Tongue (tissue), 2 donors: ENCODE results near the gene TGFB1. TPM values are rescaled to one million over a fixed set of nuclear protein-coding genes. Genes with fewer than 3 reads are reported as not detected.
"Not testable (repeated sequence)": the region's sequence is repeated elsewhere in the genome, so short reads cannot be mapped to it uniquely, and the experiment has no call there.

Experiments used
- DNase-seq: peaks from one replicate; pipeline ENCODE4 v3.0.0-alpha.2; 2015
- total RNA-seq: library from RNA; depleted of rRNA; stranded (reverse); fragments of >200 nt; gene quantifications from one replicate; pipeline ENCODE4 v1.2.3, GENCODE V29; 2014

Gene TGFB1
- 12.2 TPM for total RNA-seq

- peak; percentile 79 for DNase-seq
Measured at GRCh38 chr19:41353466-41354342, at the start of gene TGFB1. TSS of gene TGFB1 (minus strand) at chr19:41353922. CDS start at chr19:41353044, 878 bp downstream.

- no peak for DNase-seq
Measured at GRCh38 chr19:41402010-41402409, 48.3 kb upstream of the TGFB1 start.

GRCh38 chr19:41401483-41401882 is 47.8 kb upstream of the TGFB1 start:
- no peak for DNase-seq

- DNase-seq = no peak
Measured at GRCh38 chr19:41399525-41399924, 45.8 kb upstream of the TGFB1 start.

GRCh38 chr19:41399091-41399490 is 45.4 kb upstream of the TGFB1 start:
- no peak for DNase-seq

GRCh38 chr19:41398598-41398997 is 44.9 kb upstream of the TGFB1 start:
- no peak for DNase-seq

GRCh38 chr19:41398050-41398418 is 44.3 kb upstream of the TGFB1 start:
- no peak for DNase-seq

GRCh38 chr19:41397086-41398049 is 43.6 kb upstream of the TGFB1 start, which contains the start of the genes BCKDHA and EXOSC5:
TSS of gene BCKDHA (plus strand) at chr19:41397818. CDS start at chr19:41397828, 10 bp downstream.
TSS of gene EXOSC5 (minus strand) at chr19:41397359. CDS start at chr19:41397328, 31 bp downstream.
- peak; percentile 100 for DNase-seq

GRCh38 chr19:41395355-41395754 is 41.6 kb upstream of the TGFB1 start:
- no peak for DNase-seq

- DNase-seq = peak; percentile 38
Measured at GRCh38 chr19:41392775-41393174, 39.1 kb upstream of the TGFB1 start.

- DNase-seq = no peak
Measured at GRCh38 chr19:41391618-41392017, 37.9 kb upstream of the TGFB1 start.

GRCh38 chr19:41386442-41386841 is 32.7 kb upstream of the TGFB1 start:
- no peak for DNase-seq

GRCh38 chr19:41384351-41384750 is 30.6 kb upstream of the TGFB1 start:
- DNase-seq = no peak

- not testable (repeated sequence) for DNase-seq
Measured at GRCh38 chr19:41381536-41381935, 27.8 kb upstream of the TGFB1 start.

- peak; percentile 80 for DNase-seq
Measured at GRCh38 chr19:41377977-41378709, 24.4 kb upstream of the TGFB1 start.

- no peak for DNase-seq
Measured at GRCh38 chr19:41376998-41377365, 23.3 kb upstream of the TGFB1 start.

- peak; percentile 50 for DNase-seq
Measured at GRCh38 chr19:41376241-41376997, 22.7 kb upstream of the TGFB1 start, which contains the start of gene TMEM91. TSS of gene TMEM91 (plus strand) at chr19:41376533. CDS start at chr19:41378310, 1,777 bp downstream.

GRCh38 chr19:41373993-41374392 is 20.3 kb upstream of the TGFB1 start:
- peak; percentile 97 for DNase-seq

- no peak for DNase-seq
Measured at GRCh38 chr19:41372501-41372900, 18.8 kb upstream of the TGFB1 start.

GRCh38 chr19:41371541-41371940 is 17.8 kb upstream of the TGFB1 start:
- no peak for DNase-seq

GRCh38 chr19:41371119-41371518 is 17.4 kb upstream of the TGFB1 start:
- not testable (repeated sequence) for DNase-seq
